Urinary bladder (tissue), 4 donors: ENCODE results near the gene ZGRF1. TPM values are rescaled to one million over a fixed set of nuclear protein-coding genes. Genes with fewer than 3 reads are reported as not detected.
"Not testable (repeated sequence)": the region's sequence is repeated elsewhere in the genome, so short reads cannot be mapped to it uniquely, and the experiment has no call there.

Experiments
- DNase-seq: peaks from one replicate; pipeline ENCODE4 v3.0.0-alpha.2; 2015; ENCODE audit errors: extremely low spot score
- H3K27ac ChIP-seq: one replicate; pipeline ENCODE4 v1.5.1; 2013; ENCODE audit warnings: low read depth, mild to moderate bottlenecking, moderate library complexity
- H3K36me3 ChIP-seq: one replicate; pipeline ENCODE4 v1.6.1; 2013; ENCODE audit warnings: mild to moderate bottlenecking, moderate library complexity; ENCODE audit not compliant: insufficient read depth
- H3K4me1 ChIP-seq: one replicate; pipeline ENCODE4 v1.6.1; 2013; ENCODE audit warnings: mild to moderate bottlenecking, moderate library complexity; ENCODE audit not compliant: insufficient read depth
- H3K4me3 ChIP-seq: one replicate; pipeline ENCODE4 v1.5.1; 2013; ENCODE audit warnings: low read depth, low read length
- WGBS: extraction: QIAGEN DNeasy Blood & Tissue Kit; methylation state at CpG from one replicate; pipeline ENCODE4 v1.1.7; 2013; 5-methylcytosine and 5-hydroxymethylcytosine counted together
- polyA plus RNA-seq: library from polyadenylated mRNA; stranded (reverse); fragments of 200-250 nt; gene quantifications from one replicate; pipeline ENCODE4 v1.2.3, GENCODE V29; 2013
- total RNA-seq: library from RNA; depleted of rRNA; stranded (reverse); fragments of >200 nt; gene quantifications from one replicate; pipeline ENCODE4 v1.2.3, GENCODE V29; 2014
- donor health status: healthy with polysubstance abuse.
- donor health status: healthy.

Gene ZGRF1
- 34.6 TPM for total RNA-seq
- polyA plus RNA-seq: 1.6 TPM

GRCh38 chr4:112636688-112637551 is at the start of gene ZGRF1, which contains the start of gene LARP7:
Gene ZGRF1 (minus strand): TSS chr4:112636909. CDS start chr4:112633176, 3,733 bp downstream.
Gene LARP7 (plus strand): TSS chr4:112637143. CDS start chr4:112644670, 7,527 bp downstream.
- Histone ChIP-seq H3K27ac (peak within 1 kb of the TSS; percentile 89), H3K36me3 (no peaks in the 10 kb centered on the region), H3K4me3 (peak within 1 kb of the TSS; percentile 34), H3K4me1 (peaks cover 2% of the 10 kb centered on the region)
- under 1% methylated on average over 66 of the region's 66 CpGs for WGBS
- peak; percentile 99 for DNase-seq

- no peak overlapping the region for H3K4me3 ChIP-seq
- no peaks in the 10 kb centered on the region for H3K36me3 ChIP-seq
- no peak for DNase-seq
- WGBS: 72% methylated on average over 2 of the region's 2 CpGs
- H3K27ac ChIP-seq: no peak overlapping the region
- no peaks in the 10 kb centered on the region for H3K4me1 ChIP-seq
These were observed 44.3 kb upstream of the ZGRF1 start for GRCh38 chr4:112680996-112681395.

GRCh38 chr4:112677519-112678091 is 40.9 kb upstream of the ZGRF1 start:
- Histone ChIP-seq H3K36me3 (no peaks in the 10 kb centered on the region), H3K4me1 (no peaks in the 10 kb centered on the region), H3K27ac (no peak overlapping the region), H3K4me3 (no peak overlapping the region)
- WGBS: 86% methylated on average over 2 of the region's 2 CpGs
- DNase-seq: no peak

- H3K4me1 ChIP-seq: no peaks in the 10 kb centered on the region
- no peak overlapping the region for H3K4me3 ChIP-seq
- no peak overlapping the region for H3K27ac ChIP-seq
- no peaks in the 10 kb centered on the region for H3K36me3 ChIP-seq
- DNase-seq: no peak
- WGBS: 53% methylated on average over 1 of the region's 1 CpG
These were observed 37.7 kb upstream of the ZGRF1 start for GRCh38 chr4:112674376-112674775.

- Histone ChIP-seq H3K4me1 (no peaks in the 10 kb centered on the region), H3K36me3 (no peaks in the 10 kb centered on the region), H3K27ac (no peak overlapping the region), H3K4me3 (no peak overlapping the region)
- WGBS: 60% methylated on average over 1 of the region's 1 CpG
- DNase-seq: no peak
These were observed 37.0 kb upstream of the ZGRF1 start for GRCh38 chr4:112673686-112674085.

GRCh38 chr4:112673076-112673475 is 36.4 kb upstream of the ZGRF1 start:
- no peak for DNase-seq
- H3K36me3 ChIP-seq: no peaks in the 10 kb centered on the region
- no peaks in the 10 kb centered on the region for H3K4me1 ChIP-seq
- no peak overlapping the region for H3K4me3 ChIP-seq
- no peak overlapping the region for H3K27ac ChIP-seq

- Histone ChIP-seq H3K27ac (no peak overlapping the region), H3K4me1 (no peaks in the 10 kb centered on the region), H3K4me3 (no peak overlapping the region), H3K36me3 (no peaks in the 10 kb centered on the region)
- no peak for DNase-seq
- WGBS: 85% methylated on average over 3 of the region's 3 CpGs
These were observed 31.4 kb upstream of the ZGRF1 start for GRCh38 chr4:112668131-112668530.

- Histone ChIP-seq H3K4me3 (no peak overlapping the region), H3K4me1 (no peaks in the 10 kb centered on the region), H3K36me3 (no peaks in the 10 kb centered on the region), H3K27ac (no peak overlapping the region)
- DNase-seq: no peak
- 83% methylated on average over 2 of the region's 2 CpGs for WGBS
These were observed 27.9 kb upstream of the ZGRF1 start for GRCh38 chr4:112664611-112665010.

- H3K36me3 ChIP-seq, H3K4me3 ChIP-seq, DNase-seq, H3K4me1 ChIP-seq, H3K27ac ChIP-seq: not testable (repeated sequence)
- WGBS: 92% methylated on average over 5 of the region's 5 CpGs
These were observed 19.4 kb upstream of the ZGRF1 start for GRCh38 chr4:112656115-112656514.

GRCh38 chr4:112655270-112655669 is 18.6 kb upstream of the ZGRF1 start:
- DNase-seq: no peak
- 72% methylated on average over 5 of the region's 5 CpGs for WGBS
- Histone ChIP-seq H3K4me3 (no peak overlapping the region), H3K27ac (no peak overlapping the region), H3K36me3 (peaks cover 4% of the 10 kb centered on the region), H3K4me1 (no peaks in the 10 kb centered on the region)

GRCh38 chr4:112652216-112652615 is 15.5 kb upstream of the ZGRF1 start:
- WGBS: 38% methylated on average over 1 of the region's 1 CpG
- Histone ChIP-seq H3K4me3 (no peak overlapping the region), H3K27ac (no peak overlapping the region), H3K36me3 (peaks cover 6% of the 10 kb centered on the region), H3K4me1 (no peaks in the 10 kb centered on the region)
- DNase-seq: no peak

GRCh38 chr4:112651641-112652040 is 14.9 kb upstream of the ZGRF1 start:
- peaks cover 6% of the 10 kb centered on the region for H3K36me3 ChIP-seq
- no peaks in the 10 kb centered on the region for H3K4me1 ChIP-seq
- no peak for DNase-seq
- no peak overlapping the region for H3K4me3 ChIP-seq
- H3K27ac ChIP-seq: no peak overlapping the region

GRCh38 chr4:112650332-112650731 is 13.6 kb upstream of the ZGRF1 start:
- H3K36me3 ChIP-seq: peaks cover 8% of the 10 kb centered on the region
- WGBS: 53% methylated on average over 4 of the region's 4 CpGs

GRCh38 chr4:112649055-112649408 is 12.3 kb upstream of the ZGRF1 start:
- Histone ChIP-seq H3K4me1 (no peaks in the 10 kb centered on the region), H3K36me3 (peaks cover 8% of the 10 kb centered on the region), H3K4me3 (no peak overlapping the region), H3K27ac (no peak overlapping the region)
- no peak for DNase-seq
- WGBS: 38% methylated on average over 2 of the region's 2 CpGs

More at GRCh38 chr4:112650332-112650731, 13.6 kb upstream of the ZGRF1 start:
- no peak for DNase-seq
- H3K4me3 ChIP-seq: no peak overlapping the region
- no peak overlapping the region for H3K27ac ChIP-seq
- no peaks in the 10 kb centered on the region for H3K4me1 ChIP-seq
